Ureter (tissue), 1 donor: ENCODE measurements around the gene VAV1. TPM values are rescaled to one million over a fixed set of nuclear protein-coding genes. Genes with fewer than 3 reads are reported as not detected.
"Not testable (repeated sequence)": the region's sequence is repeated elsewhere in the genome, so short reads cannot be mapped to it uniquely, and the experiment has no call there.

ENCODE experiments used
- DNase-seq: peaks from one replicate; pipeline ENCODE4 v3.0.0-alpha.2; 2020; ENCODE audit warnings: low spot score
- total RNA-seq: library from RNA; stranded (reverse); gene quantifications from one replicate; pipeline ENCODE4 v1.2.4, GENCODE V29; 2023
- donor health status: DM: yes; HTN: yes; CAD: no.

VAV1 gene
- total RNA-seq, 1 donor from 2014 or later: 12.1 TPM

DNA sequence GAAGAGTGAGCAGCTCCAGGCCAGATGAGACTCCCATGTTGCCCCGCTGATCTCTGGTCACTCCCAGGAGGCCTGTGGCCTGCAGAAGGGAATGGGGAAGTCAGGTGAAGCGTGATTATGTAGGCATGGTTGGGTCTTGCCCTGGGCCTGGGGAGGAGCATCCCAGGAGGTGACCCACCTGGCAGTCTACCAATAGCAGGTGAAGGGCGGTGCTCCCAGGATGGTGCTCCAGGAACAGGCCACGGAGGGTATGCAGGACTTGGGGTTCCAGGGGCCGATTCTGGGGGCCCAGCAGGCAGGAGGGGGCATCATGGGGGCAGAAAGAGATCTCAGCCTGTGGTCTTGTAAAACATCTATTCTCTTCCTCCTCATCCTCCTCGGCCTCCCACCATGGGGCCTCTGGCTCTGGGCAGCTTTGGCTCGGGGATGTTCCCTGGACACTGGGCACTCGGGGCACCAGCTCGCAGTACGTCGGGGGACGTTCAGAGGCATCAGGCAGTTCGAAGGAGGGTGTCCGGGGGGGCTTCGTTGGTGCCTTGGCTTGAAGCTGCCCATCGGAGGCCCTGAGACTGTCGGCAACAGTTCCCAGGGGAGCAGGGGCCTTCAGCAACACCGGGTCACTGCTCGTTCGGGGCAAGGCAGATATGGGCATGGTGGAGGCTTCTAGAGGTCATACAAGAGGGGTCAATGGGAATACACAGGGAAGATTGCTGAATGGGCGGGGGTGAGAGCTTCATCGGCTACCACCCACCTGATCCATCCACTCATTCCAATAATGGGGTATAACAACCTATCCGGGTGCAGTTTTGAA lies 17.6 kb upstream of the VAV1 start:
- DNase-seq: no peak

- DNase-seq: no peak
These were observed 11.9 kb upstream of the VAV1 start for GRCh38 chr19:6760606-6761005.

- DNase-seq: no peak
These were observed 11.3 kb upstream of the VAV1 start for GRCh38 chr19:6761053-6761676.

DNA sequence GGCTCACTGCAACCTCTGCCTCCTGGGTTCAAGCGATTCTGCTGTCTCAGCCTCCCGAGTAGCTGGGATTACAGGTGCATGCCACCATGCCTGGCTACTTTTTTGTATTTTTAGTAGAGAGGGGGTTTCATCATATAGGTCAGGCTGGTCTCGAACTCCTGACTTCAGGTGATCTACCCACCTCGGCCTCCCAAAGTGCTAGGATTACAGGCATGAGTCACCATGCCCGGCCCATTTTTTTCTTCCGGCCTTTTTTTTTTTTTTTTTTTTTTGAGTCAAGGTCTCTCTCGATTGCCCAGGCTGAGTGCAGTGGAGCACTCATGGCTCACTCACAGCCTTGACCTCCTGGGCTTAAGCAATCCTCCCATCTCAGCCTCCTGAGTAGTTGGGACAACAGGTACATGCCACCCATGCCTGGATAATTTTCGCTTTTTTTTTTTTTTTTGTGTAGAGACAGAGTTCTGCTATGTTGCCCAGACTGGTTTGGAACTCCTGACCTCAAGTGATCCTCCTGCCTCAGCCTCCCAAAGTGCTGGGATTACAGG lies 10.2 kb upstream of the VAV1 start:
- DNase-seq: not testable (repeated sequence)

- DNase-seq: peak; percentile 92
These were observed 6.7 kb upstream of the VAV1 start for GRCh38 chr19:6765738-6766356.

- DNase-seq: no peak
These were observed 6.0 kb upstream of the VAV1 start for GRCh38 chr19:6766357-6767080.

DNA sequence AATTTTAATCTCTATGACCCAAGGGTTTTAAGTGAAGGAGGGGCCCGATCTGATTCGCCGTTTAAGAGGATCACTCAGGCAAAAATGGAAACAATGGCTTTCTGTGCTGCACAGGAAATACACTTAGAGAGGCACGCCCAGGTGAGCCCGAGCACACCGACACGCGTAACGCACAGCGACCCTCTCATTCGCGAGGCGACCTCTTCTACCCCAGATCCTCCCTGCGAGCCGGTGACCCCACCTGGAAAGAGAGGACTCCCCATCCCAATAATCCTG lies 5.5 kb upstream of the VAV1 start:
- no peak for DNase-seq

- peak; percentile 95 for DNase-seq
These were observed 4.9 kb upstream of the VAV1 start, which contains the start of gene SH2D3A for GRCh38 chr19:6767357-6768235. TSS of gene SH2D3A (minus strand) at chr19:6767435. CDS start at chr19:6763748, 3,687 bp downstream.

DNA sequence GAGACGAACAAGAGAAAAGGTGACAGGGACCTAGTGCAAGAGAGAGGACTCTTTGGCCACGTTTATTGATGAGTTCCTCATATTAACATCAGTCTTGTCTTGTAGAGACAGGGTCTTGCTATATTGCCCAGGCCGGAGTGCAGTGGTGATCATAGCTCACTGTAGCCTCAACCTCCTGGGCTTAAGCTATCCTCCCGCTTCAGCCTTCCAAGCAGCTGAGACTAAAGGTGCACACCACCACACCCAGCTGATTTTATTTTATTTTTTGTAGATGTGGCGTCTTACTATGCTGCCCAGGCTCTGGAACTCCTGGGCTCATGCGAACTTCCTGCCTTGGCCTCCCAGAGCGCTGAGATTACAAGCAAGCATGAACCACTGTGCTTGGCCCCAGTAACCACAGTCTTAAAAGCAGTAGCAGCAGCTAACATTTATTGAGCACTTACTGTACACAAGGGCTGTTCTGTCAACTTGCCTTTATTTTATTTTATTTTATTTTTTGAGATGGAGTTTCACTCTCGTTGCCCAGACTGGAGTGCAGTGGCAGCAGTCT lies 4.2 kb upstream of the VAV1 start:
- no peak for DNase-seq

DNA sequence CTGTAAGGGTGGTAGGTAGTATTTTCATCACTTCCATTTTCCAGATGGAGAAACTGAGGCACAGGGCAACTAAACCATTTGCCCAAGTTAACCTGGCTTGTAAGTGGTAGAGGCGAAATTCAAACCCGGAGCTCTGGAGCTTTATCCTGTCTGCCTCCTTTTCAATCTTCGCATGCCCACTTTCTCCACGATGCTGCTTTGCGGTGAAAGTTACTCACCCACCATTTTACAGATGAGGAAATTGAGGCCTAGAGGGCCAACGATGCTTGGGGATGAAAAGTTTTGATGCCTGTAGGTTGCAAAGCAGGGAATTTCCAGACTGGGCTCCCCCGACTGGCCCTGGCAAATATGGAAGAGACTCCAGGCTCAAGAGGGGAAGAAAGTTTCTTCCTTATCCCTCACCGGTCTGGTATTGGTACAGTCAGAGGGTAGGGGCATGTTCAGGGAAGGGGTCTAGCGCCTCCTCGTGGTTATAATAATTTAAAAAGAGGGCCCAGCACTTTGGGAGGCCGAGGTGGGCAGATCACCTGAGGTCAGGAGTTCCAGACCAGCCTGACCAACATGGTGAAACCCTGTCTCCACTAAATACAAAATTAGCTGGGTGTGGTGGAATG lies 3.4 kb upstream of the VAV1 start:
- no peak for DNase-seq

DNA sequence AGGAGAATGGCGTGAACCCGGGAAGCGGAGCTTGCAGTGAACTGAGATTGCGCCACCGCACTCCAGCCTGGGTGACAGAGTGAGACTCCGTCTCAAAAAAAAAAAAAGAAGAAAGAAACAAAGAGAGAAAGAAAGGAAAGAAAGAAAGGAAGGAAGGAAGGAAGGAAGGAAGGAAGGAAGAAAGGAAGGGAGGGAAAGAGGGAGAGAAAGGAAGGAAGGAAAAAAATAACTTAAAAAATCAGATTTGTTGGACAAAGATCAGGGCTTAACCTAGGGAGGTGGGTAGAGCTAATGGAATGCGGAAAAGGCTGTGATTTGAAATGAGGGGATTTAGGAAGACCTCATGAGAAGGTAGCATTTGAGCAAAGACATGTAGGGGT lies 870 bp upstream of the VAV1 start:
- not testable (repeated sequence) for DNase-seq

DNA sequence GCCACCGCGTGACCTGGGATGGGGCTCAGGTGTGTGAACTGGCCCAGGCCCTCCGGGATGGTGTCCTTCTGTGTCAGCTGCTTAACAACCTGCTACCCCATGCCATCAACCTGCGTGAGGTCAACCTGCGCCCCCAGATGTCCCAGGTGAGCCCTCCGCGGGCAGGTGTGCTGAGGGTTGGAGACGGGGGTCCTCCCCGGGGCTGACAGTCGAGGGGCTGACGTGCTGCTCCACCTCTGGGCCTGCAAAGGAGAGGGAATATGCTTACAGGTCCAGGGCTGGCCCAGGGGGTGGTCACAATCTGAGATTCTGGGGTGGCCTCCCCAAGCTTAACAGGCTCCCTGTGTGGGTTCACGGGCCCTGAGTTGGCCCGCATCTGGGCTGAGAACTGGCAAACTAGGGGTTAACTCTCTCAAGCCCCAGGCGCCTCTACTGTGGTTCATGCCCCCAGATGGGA lies 386 bp downstream of the VAV1 start:
- no peak for DNase-seq

DNA sequence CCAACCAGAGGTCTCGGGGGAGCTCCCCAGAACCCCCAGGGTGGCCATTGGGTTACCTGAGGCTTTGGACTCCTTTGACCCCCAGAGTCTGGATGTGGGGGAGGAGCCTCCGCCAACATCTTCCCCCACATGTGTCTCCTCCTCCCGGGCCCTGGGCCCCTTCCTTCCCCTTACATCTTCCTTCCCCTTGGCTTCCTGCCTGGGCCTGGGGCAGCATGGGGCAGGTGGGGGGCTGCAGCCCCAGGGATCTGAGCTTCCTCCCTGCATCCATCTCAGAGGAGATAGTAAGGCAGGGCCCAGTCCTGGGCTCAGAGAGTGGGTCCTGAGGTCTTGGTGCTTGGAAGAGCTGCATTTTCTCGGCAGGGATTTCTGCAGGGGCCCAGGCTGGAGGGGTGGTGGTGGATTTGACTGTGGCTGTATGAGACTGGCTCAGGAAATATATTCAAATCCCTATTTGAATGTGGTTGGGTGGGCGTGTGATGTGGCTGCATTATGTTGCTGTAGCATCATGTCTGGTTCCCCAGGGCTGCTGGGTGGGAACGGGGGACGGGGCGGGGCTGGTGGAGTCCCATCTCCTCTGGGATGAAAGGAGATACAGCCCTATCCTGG lies 919 bp downstream of the VAV1 start:
- DNase-seq: no peak

DNA sequence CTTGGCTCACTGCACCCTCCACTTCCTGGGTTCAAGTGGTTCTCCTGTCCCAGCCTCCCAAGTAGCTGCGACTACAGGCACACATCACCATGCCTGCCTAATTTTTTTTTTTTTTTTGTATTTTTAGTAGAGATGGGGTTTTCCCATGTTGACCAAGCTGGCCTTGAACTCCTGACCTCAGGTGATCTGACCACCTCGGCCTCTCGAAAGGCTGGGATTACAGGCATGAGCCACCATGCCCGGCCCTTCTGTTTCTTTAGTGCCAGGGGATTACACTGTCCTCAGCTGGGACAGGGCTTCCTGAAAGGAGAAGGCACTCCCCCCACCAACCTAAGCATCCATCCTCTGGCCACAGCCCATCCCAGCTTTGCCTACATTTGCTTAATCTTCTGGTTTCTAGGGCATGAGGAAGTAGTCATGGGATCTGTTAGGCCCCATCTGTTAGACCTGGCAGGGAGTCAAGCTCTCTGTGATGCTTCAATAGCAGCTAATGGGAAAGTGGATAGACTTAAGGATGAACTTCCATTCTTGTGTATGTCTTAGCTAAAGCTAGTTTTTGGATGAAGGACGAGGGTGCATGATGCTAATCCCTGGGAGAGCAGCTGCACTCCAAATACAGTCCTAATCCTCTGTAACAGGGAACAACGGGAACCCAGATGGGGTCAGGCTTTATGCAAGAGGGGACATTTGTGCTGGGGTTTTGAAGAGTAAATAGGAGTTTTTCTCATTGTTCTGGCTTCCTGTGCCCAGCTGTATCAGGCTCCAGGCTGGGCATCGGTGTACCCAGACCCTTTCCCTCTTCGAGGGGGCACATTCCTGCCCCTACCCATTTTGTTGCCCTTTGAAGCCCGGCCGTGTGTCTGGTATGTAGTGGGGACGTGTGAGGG lies 2.6 kb downstream of the VAV1 start:
- no peak for DNase-seq

- DNase-seq: not testable (repeated sequence)
These were observed 3.5 kb downstream of the VAV1 start for GRCh38 chr19:6776045-6776444.

GRCh38 chr19:6776999-6777398 lies 4.5 kb downstream of the VAV1 start:
- no peak for DNase-seq

DNA sequence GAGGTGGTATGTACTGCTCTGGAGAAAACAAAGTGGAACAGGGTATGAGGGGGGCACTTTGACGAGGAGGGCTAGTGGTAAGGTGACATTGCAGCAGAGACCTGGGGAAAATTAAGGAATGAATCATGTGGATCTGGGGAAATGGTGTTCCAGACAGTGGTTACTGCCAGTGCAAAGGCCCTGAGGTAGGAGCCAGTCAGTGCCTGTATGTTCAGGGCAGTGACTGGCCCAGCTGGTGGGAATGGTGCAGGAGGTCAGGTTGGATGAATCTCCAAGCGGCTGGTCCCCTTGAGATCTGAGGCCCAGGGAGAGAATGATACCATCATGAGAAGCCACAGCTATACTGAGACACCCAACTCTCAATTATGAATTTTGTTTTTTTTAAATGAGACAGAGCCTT lies 4.9 kb downstream of the VAV1 start:
- no peak for DNase-seq

GRCh38 chr19:6778386-6778785 lies 5.9 kb downstream of the VAV1 start:
- no peak for DNase-seq

DNA sequence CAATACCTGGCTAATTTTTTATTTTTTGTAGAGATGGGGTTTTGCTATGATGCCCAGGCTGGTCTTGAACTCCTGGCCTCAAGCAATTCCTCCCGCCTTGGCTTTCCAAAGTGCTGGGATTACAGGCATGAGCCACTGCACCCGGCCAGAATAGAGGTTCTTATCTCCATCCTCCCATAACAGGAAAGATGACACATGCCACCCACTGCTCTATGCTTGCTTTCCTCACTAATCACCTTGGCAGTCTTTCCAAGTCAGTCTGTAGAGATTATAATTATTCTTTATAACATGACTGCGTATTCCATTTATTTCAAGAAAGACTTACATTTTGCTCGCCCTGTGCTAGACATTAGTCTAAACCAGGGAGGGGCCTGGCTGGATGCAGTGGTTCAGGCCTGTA lies 6.7 kb downstream of the VAV1 start:
- DNase-seq: no peak
